WTC11 (cell line): ENCODE measurements around the gene TMCC1.

ENCODE experiments used
- CREM ChIP-seq: sonication (generic); formaldehyde crosslinking; IDR thresholded peaks from 2 replicates; pipeline ENCODE4 v1.8.1; 2022; ENCODE audit warnings: mild to moderate bottlenecking, missing genetic modification reagents, moderate library complexity
- ESRRA ChIP-seq: sonication (generic); formaldehyde crosslinking; IDR thresholded peaks from 2 replicates; pipeline ENCODE4 v1.8.1; 2022; ENCODE audit warnings: mild to moderate bottlenecking, missing genetic modification reagents, borderline replicate concordance
- FOXJ3 ChIP-seq: sonication (generic); formaldehyde crosslinking; IDR thresholded peaks from 2 replicates; pipeline ENCODE4 v1.9.0; 2021; ENCODE audit warnings: missing genetic modification reagents, mild to moderate bottlenecking, borderline replicate concordance
- NFYB ChIP-seq: sonication (generic); formaldehyde crosslinking; conservative IDR thresholded peaks from 2 replicates; pipeline ENCODE4 v1.8.0; 2022; ENCODE audit warnings: low read depth, missing genetic modification reagents
- SP1 ChIP-seq: sonication (generic); formaldehyde crosslinking; conservative IDR thresholded peaks from 2 replicates; pipeline ENCODE4 v1.8.1; 2022; ENCODE audit warnings: missing genetic modification reagents
- TF ChIP-seq, protein P1 (sequence below): fragments of 200-600 bp; IDR thresholded peaks from 2 replicates; pipeline ENCODE4 v1.8.0; 2022; ENCODE audit warnings: antibody characterized with exemption

DNA sequence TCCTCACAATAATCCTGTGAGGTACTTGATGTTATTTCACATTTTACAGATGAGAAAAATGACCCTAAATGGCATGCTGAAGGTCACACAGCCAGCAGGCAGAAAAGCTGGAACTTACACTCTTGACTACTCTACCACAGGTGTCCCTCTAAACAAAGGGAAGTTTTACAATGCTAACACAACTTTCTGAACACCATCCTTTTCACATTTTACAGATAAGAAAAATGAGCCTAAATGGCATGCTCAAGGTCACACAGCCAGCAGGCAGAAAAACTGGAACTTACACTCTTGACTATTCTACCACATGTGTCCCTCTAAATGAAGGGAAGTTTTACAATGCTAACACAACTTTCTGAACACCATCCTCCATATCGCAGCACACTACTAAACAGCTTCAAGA lies 35.6 kb downstream of the TMCC1 start:
- TF ChIP-seq, protein P1, sequence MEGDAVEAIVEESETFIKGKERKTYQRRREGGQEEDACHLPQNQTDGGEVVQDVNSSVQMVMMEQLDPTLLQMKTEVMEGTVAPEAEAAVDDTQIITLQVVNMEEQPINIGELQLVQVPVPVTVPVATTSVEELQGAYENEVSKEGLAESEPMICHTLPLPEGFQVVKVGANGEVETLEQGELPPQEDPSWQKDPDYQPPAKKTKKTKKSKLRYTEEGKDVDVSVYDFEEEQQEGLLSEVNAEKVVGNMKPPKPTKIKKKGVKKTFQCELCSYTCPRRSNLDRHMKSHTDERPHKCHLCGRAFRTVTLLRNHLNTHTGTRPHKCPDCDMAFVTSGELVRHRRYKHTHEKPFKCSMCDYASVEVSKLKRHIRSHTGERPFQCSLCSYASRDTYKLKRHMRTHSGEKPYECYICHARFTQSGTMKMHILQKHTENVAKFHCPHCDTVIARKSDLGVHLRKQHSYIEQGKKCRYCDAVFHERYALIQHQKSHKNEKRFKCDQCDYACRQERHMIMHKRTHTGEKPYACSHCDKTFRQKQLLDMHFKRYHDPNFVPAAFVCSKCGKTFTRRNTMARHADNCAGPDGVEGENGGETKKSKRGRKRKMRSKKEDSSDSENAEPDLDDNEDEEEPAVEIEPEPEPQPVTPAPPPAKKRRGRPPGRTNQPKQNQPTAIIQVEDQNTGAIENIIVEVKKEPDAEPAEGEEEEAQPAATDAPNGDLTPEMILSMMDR: no peak
- TF ChIP-seq CREM (no peak), FOXJ3 (CRISPR knock-in tag) (no peak), SP1 (no peak), NFYB (no peak), ESRRA (no peak)
